ENCODE measurements around the gene CMTM5.

Gene CMTM5

DNA sequence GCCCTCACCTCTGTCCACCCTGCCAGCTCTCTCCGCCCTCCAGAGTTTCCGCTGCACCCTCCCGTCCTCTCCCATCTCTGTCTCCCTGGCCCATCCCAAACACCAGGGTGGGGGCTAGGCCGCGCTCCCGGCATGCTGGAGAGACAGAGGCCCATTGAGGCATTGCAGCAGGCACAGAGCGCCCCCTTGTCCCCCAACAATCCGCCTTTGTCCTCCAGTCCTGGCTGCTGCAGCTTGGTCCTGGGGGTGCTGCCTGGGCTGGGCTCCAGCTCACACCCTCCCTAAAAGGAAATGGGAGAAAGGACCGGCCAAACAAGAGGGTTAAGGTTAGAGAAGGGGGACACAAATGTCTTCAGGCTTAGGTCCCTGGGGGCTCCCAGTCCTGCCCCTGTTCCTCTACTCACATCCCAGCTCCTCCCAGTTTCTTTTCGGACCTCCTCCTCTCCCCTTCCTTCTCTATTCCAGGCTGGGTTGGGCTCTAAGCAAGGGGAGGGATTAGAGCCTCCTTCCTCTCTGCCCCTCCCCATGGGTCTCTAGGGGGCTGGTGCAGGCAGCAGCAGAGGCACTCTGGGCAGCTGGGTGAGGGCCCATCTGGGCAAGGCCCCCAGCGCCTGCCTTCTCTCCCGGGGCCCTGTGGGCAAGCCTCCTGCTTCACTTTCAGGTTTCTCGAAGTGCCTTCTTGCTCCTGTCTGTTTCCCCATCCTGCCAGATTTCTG is at the start of gene CMTM5:
CMTM5 (plus strand) TSS at position 565 of the 716 bp plus-strand sequence. CDS start 206 bp downstream, outside the sequence.
- DNase-seq, result no peak

DNA sequence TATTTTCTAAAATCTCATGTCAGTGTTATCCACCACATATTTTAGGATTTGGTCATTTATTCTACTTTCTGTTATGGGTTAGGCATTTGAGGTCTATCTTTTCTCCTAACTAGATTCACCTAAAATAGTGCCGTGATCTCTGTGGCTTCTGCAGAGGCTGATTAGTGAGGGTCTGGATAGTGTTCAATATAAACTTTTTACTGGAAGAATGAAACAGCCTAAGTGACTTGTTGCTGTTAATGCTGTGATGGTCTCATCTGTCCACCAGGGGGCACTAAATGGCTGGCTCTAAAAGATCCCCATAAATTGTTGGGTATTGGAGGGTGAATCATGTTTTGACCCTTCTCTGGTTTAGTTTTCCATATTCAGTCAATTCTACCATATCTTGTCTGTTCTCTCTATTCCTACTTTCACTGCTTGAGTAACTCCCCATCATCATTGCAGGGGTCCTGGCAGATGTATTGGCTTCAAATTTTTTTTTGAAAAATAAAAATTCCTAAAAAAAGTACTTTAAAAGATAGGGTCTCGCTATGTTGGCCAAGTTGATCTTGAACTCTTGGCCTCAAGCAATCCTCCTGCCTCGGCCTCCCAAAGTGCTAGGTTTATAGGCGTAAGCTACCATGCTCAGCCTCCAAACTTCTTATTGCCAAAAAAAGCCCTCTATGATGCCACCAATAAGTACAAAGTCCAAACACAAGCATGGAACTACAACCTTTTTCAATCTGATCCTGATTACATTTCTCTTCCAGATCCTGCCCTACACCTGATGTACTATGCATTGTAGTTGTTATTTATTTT is 48.7 kb upstream of the CMTM5 start:
- peak; percentile 70 for DNase-seq

DNA sequence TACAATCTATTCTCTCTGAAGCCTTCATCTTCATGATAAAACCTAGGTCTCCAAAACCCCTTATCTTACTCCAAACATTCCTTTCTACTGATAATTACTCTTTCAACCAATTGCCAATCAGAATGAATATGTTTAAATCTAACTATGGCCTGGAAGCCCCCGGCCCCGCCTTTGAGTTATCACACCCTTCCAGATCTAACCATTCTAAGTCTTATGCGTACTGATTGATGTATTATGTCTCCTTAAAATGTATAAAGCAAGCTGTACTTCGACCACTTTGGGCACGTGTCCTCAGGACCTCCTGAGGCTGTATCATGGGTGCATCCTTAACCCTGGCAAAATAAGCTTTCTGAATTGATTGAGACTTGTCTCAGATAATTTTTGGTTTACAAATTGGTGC is 41.2 kb upstream of the CMTM5 start:
- no peak for DNase-seq

GRCh38 chr14:23339506-23340268 is 37.2 kb upstream of the CMTM5 start:
- DNase-seq, result no peak

- DNase-seq, result no peak
Observed at GRCh38 chr14:23344481-23344880, 32.4 kb upstream of the CMTM5 start.

DNA sequence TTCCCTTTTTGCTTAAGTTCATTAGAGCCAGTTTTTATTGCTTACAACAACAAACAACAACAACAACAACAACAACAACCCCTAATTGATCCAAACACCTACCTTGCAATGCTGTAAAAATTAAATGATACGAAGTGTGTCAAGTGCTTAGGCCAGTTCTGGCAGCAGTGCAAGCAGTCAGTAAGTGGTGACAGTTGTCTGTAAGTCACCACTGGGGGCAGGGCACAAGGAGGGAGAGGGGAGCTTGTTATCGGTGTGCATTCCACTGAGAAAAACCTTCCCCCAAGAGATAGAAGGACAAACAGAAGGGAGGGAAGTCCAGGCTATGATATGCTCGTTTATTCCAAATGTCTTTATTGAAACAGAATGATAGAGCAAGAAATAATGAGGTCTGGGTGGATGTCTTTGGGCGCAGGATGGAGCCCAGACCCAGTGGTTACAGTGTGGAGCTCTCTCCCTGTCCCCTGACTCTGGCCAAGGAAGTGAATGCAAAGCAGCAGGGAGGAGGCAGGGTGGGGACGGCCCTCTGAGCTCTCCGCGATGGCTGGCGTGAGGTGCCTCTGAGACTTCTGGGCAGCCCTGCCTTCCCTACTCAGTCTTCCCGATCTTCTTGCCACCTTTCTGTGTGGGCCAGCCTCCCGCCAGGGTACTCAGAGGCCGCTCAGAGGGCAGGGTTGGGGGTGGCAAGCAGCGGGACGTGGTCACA is 30.7 kb upstream of the CMTM5 start:
- DNase-seq, result no peak

GRCh38 chr14:23346693-23347405 is 30.0 kb upstream of the CMTM5 start:
- no peak for DNase-seq

DNA sequence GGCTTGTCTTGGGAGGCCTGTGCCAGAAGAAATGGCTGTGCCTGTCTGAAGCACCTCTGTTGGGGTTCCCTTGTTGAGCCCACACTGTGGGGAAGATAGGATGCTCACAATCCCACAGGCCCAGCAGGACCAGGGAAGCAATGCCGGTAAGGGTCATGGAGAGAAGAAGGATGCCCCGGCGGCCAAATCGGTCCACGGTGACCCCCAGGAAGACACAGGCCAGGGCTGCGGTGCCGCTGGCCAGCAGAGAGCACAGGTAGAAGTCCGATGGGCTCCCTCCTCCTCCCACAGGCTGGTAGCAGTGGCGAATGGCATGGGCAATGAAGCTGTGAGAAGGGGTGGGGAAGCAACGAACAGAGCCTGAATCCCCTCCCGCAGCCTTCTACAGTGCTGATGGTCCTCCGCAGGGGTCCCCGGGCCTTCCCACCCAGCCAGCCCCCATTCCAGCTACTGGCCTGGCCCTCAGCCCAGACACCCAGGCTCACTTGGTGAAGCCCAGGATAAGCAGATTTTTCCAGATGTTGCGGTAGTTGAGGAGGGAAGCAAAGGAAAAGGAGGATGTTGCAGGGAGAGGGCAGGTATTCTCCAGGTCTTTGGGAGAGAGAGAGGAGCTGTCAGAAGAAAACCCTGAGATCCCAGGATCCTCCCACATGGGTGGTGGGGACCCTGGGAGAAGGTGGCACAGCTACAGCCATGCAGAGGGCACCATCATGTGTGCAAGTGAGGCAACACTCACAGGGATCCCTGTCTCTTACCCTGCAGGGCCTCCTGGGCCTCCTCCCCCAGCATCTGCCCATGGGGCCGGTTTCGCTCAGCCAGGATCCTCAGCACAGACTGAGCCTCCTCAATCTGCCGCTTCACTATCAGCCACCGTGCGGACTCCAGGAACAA is 29.2 kb upstream of the CMTM5 start:
- no peak for DNase-seq

- DNase-seq, result no peak
Observed at GRCh38 chr14:23348297-23348655, 28.6 kb upstream of the CMTM5 start.

DNA sequence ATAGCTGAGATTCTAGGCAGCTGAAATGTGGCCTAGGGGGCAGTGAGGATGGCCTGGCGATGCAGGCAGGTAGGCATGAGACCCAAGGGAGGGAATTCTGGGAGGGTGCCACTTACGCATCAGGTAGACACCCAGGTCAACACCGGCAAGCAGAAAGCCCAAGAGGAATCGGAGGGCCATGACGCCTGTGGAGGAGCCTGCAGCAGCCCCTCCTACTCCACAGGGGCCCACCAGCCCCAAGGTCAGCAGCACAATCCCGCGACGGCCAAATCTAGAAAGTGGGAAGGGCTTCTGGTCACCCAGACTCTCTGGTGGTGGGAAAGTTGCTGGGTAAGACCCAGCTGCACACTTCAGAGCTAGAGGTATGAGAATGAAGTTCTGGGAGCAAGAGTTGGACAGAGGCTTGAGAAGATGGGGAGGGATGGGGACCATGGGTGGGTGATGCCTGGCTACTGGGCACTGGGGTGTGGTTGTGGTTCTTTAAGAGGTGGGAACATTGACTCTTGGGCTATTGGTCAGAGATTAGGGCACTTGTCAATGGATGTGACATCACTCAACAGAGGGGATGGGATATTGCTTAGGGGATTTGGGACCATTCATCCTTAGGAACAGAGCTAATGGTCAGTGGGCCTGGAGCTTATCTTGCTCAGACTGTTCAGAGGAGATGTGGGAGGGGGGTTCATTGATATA is 27.5 kb upstream of the CMTM5 start:
- DNase-seq, result no peak

GRCh38 chr14:23351681-23352505 is 25.0 kb upstream of the CMTM5 start:
- no peak for DNase-seq

DNA sequence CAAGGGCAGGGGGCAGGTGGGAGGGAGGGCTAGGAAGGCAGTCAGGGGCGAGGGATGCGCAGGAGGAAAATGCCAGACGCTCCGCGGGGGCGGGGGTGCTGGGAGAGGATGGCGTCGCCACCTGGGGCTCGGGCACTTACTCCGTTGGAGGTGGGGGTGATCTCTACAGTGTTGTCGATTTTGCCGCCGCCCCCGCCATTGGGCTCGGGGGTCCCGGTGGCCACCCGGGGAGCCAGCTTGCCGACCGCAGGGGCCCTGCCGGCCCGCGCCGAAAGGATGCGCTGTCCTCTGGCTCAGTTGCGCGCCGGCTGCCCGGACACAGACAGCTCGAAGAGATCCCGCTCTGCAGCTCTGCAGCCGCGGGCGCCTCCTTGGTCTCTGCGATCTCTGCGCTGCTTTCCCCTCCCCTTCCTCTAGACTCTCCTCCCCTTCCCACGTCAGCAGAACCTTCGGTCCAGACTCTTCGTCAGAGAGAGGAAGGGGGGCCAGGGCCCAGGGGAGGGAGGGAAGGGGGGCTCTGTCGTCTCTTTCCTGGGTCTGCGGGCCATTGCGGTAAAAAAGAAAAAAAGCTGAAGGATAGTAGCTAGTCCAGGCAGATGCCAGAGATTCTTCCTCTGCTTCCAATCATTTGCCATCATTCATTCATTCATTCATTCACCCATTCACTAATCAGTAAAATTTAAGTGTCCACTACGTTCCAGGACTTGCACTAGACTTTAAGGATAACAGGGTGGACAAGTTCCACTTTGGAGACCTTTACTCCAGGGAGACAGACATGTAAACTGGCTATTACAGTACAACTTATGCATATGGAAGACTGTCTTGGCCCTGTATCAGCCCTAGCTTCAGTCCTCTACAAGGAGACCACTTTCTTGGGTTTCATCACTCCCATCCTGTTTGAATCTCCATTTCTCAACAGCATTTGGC is 24.1 kb upstream of the CMTM5 start, which contains the start of gene SLC22A17:
SLC22A17 (minus strand) TSS at position 382 of the 927 bp plus-strand sequence.
- DNase-seq, result no peak

GRCh38 chr14:23353433-23353780 is 23.4 kb upstream of the CMTM5 start:
- no peak for DNase-seq

DNA sequence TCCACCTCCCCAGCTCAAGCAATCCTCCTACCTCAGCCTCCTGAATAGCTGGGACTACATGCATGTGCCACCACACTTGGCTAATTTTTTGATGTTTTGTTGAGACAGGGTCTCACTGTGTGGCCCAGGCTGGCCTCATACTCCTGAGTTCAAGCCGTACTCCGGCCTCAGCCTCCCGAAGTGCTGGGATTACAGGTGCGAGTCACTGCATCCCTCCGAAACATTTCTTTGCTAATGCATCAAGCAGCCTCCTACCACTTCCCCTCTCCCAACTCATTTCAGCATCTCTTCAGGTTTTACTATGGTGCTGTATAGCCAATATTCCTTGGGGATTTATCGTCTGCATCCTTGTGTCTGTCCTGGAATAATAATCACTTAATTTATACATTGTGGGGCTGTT is 21.9 kb upstream of the CMTM5 start:
- no peak for DNase-seq

GRCh38 chr14:23355871-23356435 is 20.9 kb upstream of the CMTM5 start:
- no peak for DNase-seq

DNA sequence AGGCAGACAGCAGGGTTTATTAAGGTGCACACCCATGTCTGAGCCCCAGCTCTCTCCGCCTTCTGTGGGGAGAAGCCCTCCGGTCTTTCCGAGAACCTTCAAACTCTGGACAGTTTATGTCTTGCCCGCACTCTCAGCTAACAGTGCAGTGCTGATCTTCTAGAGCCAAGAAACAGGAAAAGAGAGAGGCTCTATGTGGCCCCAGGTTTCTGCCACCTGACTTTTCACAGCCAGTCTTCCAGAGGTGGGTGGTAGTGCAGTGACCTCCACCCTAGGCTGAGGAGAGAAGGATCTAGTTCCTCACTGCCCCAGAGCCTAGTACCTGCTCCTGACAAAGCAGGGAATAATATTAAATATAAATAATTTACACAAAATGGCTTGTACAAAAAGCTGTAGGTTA is 20.2 kb upstream of the CMTM5 start:
- DNase-seq, result no peak

- DNase-seq, result no peak
Observed at GRCh38 chr14:23357261-23357660, 19.6 kb upstream of the CMTM5 start.

DNA sequence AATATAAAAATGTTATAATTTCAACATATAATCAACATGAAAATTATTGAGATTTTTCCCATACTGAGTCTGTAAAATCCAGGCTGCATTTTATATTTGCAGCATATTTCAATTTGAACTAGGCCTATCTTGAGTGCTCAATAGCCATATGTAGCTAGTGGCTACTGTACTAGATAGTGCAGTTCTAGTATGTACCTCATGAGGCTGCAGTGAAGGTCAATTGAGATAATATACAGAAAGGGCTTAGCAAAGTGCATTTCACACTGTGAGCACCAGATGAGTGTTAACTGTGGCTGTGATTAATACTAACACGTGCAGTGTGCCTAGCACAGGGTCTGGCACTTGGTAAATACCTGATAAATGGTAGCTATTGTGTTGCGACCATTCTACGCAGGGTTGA is 18.8 kb upstream of the CMTM5 start:
- no peak for DNase-seq

All from MV-4-11 (cell line).